Parathyroid adenoma (tissue), 2 donors: ENCODE data around the gene NACC1.

Source experiments
- H2AFZ ChIP-seq: fragments of 300-600 bp; sonication (generic); one replicate; pipeline ENCODE4 v1.7.0; 2017; ENCODE audit warnings: antibody characterized with exemption, mild to moderate bottlenecking
- H3K27ac ChIP-seq: fragments of 300-600 bp; sonication (generic); one replicate; pipeline ENCODE4 v1.7.0; 2017
- H3K27me3 ChIP-seq: fragments of 300-600 bp; sonication (generic); one replicate; pipeline ENCODE4 v1.7.0; 2017; ENCODE audit warnings: low read length; ENCODE audit not compliant: control insufficient read depth, insufficient read depth
- H3K36me3 ChIP-seq: fragments of 300-600 bp; sonication (generic); one replicate; pipeline ENCODE4 v1.7.0; 2017; ENCODE audit warnings: low read length; ENCODE audit not compliant: control insufficient read depth, insufficient read depth
- H3K4me1 ChIP-seq: fragments of 300-600 bp; sonication (generic); one replicate; pipeline ENCODE4 v1.7.0; 2017; ENCODE audit warnings: control low read depth
- H3K4me2 ChIP-seq: fragments of 300-600 bp; sonication (generic); one replicate; pipeline ENCODE4 v1.7.0; 2017; ENCODE audit warnings: low read length
- H3K4me3 ChIP-seq: fragments of 300-600 bp; sonication (generic); one replicate; pipeline ENCODE4 v1.7.0; 2017; ENCODE audit warnings: low read depth, low read length
- H3K79me2 ChIP-seq: fragments of 300-600 bp; sonication (generic); one replicate; pipeline ENCODE4 v1.7.0; 2017; ENCODE audit warnings: control low read depth
- H3K9ac ChIP-seq: fragments of 300-600 bp; sonication (generic); one replicate; pipeline ENCODE4 v1.7.0; 2017; ENCODE audit warnings: mild to moderate bottlenecking
- H3K9me3 ChIP-seq: fragments of 300-600 bp; sonication (generic); one replicate; pipeline ENCODE4 v1.7.0; 2017; ENCODE audit warnings: low read length; ENCODE audit not compliant: control insufficient read depth
- CTCF ChIP-seq: fragments of 300-600 bp; sonication (generic); IDR thresholded peaks from one replicate; pipeline ENCODE4 v1.7.0; 2017; ENCODE audit warnings: antibody characterized with exemption, mild to moderate bottlenecking
- donor health status: primary hyperparathyroidism.

The NACC1 gene

GRCh38 chr19:13093407-13094105, 24.5 kb upstream of the NACC1 start:
- Histone ChIP-seq H3K27ac (no peak overlapping the region), H3K4me2 (no peak overlapping the region), H3K79me2 (no peaks in the 10 kb centered on the region), H2AFZ (no peak overlapping the region), H3K9me3 (no peaks in the 10 kb centered on the region), H3K4me3 (no peak overlapping the region), H3K4me1 (no peaks in the 10 kb centered on the region), H3K9ac (no peak overlapping the region), H3K36me3 (no peaks in the 10 kb centered on the region), H3K27me3 (no peaks in the 10 kb centered on the region)
- peak; percentile 93 for TF ChIP-seq CTCF

GRCh38 chr19:13094106-13094504, 24.0 kb upstream of the NACC1 start:
- no peaks in the 10 kb centered on the region for H3K79me2 ChIP-seq
- H3K9me3 ChIP-seq, result no peaks in the 10 kb centered on the region
- H2AFZ ChIP-seq, result no peak overlapping the region
- no peak for TF ChIP-seq CTCF
- H3K9ac ChIP-seq, result no peak overlapping the region
- H3K4me1 ChIP-seq, result no peaks in the 10 kb centered on the region
- H3K27me3 ChIP-seq, result no peaks in the 10 kb centered on the region
- no peaks in the 10 kb centered on the region for H3K36me3 ChIP-seq
- no peak overlapping the region for H3K4me3 ChIP-seq
- no peak overlapping the region for H3K4me2 ChIP-seq
- no peak overlapping the region for H3K27ac ChIP-seq

GRCh38 chr19:13094771-13095392, 23.2 kb upstream of the NACC1 start:
- H2AFZ ChIP-seq, result no peak overlapping the region
- H3K36me3 ChIP-seq, result no peaks in the 10 kb centered on the region
- H3K9ac ChIP-seq, result no peak overlapping the region
- H3K4me1 ChIP-seq, result no peaks in the 10 kb centered on the region
- no peaks in the 10 kb centered on the region for H3K79me2 ChIP-seq
- H3K27me3 ChIP-seq, result no peaks in the 10 kb centered on the region
- H3K9me3 ChIP-seq, result no peaks in the 10 kb centered on the region
- H3K4me2 ChIP-seq, result no peak overlapping the region
- H3K4me3 ChIP-seq, result no peak overlapping the region
- no peak for TF ChIP-seq CTCF
- H3K27ac ChIP-seq, result no peak overlapping the region

- no peak for TF ChIP-seq CTCF
- Histone ChIP-seq H3K4me3 (no peak overlapping the region), H2AFZ (no peak overlapping the region), H3K9me3 (no peaks in the 10 kb centered on the region), H3K4me1 (no peaks in the 10 kb centered on the region), H3K27me3 (no peaks in the 10 kb centered on the region), H3K9ac (no peak overlapping the region), H3K27ac (no peak overlapping the region), H3K79me2 (no peaks in the 10 kb centered on the region), H3K4me2 (no peak overlapping the region), H3K36me3 (no peaks in the 10 kb centered on the region)
Measured at GRCh38 chr19:13095393-13095784, 22.7 kb upstream of the NACC1 start.
